Measurements from ENCODE around the gene GCSAM. TPM values are rescaled to one million over a fixed set of nuclear protein-coding genes. Genes with fewer than 3 reads are reported as not detected.

Gene GCSAM
- polyA plus RNA-seq, 1 of the 3 experiments (the other 2 are of a cell fraction), result not detected

DNA sequence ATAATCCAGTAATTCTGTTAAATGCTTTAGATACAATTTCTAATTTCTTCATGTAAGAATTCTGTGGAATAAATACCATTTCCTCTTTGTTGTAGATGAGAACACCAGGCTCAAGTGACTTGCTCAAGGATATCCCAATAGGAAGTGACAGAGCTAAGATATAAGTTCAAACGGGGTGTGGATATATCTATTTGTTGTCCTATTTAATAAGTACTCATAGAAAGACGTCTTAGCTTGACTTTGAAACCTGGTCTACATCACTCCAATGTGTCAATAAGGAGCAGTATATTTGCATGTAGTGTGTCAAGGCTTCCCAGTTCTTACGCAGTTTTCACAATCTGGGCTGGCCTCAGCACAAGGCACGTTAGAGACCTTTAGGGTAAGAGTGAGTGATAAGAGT is 4.7 kb upstream of the GCSAM start:
- no peaks in the 10 kb centered on the region for H3K36me3 ChIP-seq (replicated peaks in 1 of 2; ENCODE audit: control insufficient read depth in 1 of 2, insufficient read depth in 2 of 2, low read length in 1 of 2)
- no peaks in the 10 kb centered on the region for H3K9me2 ChIP-seq
- H3K9me3 ChIP-seq, result no peaks in the 10 kb centered on the region
- 36% methylated on average over 4 of the region's 4 CpGs for WGBS (ENCODE audit: low lambda C conversion rate)
- H4K20me1 ChIP-seq (ENCODE audit: insufficient read depth), result no peaks in the 10 kb centered on the region
- H3K4me3 ChIP-seq (ENCODE audit: low read depth in 2 of 2, low read length in 1 of 2), result no peak overlapping the region
- no peak overlapping the region for H2AFZ ChIP-seq (ENCODE audit: low read depth)
- TF ChIP-seq GATA2 (CRISPR knock-in tag; IDR thresholded peaks at IDR 0.05) (no peak), CHD2 (IDR thresholded peaks at IDR 0.05; ENCODE audit: low read length, partially characterized antibody) (no peak), YY1 (IDR thresholded peaks at IDR 0.05; ENCODE audit: low read depth) (no peak), USF2 (IDR thresholded peaks at IDR 0.05; ENCODE audit: borderline replicate concordance, low read depth, low read length) (no peak), RFX5 (IDR thresholded peaks at IDR 0.05; ENCODE audit: low read length) (no peak), NFIC (IDR thresholded peaks at IDR 0.05; ENCODE audit: borderline replicate concordance) (no peak), RAD21 (IDR thresholded peaks at IDR 0.05; ENCODE audit: low read length) (no peak), ELF1 (IDR thresholded peaks at IDR 0.05) (no peak), TCF12 (IDR thresholded peaks at IDR 0.05) (no peak), FOSL2 (IDR thresholded peaks at IDR 0.05; ENCODE audit: borderline replicate concordance, low read depth) (no peak), GABPA (IDR thresholded peaks at IDR 0.05; ENCODE audit: low read depth) (no peak), MXI1 (IDR thresholded peaks at IDR 0.05; ENCODE audit: low read depth, low read length) (no peak), JUND (IDR thresholded peaks at IDR 0.05) (no peak), RCOR1 (IDR thresholded peaks at IDR 0.05; ENCODE audit: low read length) (no peak), EP300 (IDR thresholded peaks at IDR 0.05; ENCODE audit: borderline replicate concordance in 1 of 2, low read depth in 1 of 2, low read length in 1 of 2) (no peak)
- TF ChIP-seq, protein P1, sequence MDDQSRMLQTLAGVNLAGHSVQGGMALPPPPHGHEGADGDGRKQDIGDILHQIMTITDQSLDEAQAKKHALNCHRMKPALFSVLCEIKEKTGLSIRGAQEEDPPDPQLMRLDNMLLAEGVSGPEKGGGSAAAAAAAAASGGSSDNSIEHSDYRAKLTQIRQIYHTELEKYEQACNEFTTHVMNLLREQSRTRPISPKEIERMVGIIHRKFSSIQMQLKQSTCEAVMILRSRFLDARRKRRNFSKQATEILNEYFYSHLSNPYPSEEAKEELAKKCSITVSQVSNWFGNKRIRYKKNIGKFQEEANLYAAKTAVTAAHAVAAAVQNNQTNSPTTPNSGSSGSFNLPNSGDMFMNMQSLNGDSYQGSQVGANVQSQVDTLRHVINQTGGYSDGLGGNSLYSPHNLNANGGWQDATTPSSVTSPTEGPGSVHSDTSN (IDR thresholded peaks at IDR 0.05), result no peak
- TF ChIP-seq, protein P2, sequence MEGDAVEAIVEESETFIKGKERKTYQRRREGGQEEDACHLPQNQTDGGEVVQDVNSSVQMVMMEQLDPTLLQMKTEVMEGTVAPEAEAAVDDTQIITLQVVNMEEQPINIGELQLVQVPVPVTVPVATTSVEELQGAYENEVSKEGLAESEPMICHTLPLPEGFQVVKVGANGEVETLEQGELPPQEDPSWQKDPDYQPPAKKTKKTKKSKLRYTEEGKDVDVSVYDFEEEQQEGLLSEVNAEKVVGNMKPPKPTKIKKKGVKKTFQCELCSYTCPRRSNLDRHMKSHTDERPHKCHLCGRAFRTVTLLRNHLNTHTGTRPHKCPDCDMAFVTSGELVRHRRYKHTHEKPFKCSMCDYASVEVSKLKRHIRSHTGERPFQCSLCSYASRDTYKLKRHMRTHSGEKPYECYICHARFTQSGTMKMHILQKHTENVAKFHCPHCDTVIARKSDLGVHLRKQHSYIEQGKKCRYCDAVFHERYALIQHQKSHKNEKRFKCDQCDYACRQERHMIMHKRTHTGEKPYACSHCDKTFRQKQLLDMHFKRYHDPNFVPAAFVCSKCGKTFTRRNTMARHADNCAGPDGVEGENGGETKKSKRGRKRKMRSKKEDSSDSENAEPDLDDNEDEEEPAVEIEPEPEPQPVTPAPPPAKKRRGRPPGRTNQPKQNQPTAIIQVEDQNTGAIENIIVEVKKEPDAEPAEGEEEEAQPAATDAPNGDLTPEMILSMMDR (IDR thresholded peaks at IDR 0.05), result no peak
- TF ChIP-seq, protein P3, sequence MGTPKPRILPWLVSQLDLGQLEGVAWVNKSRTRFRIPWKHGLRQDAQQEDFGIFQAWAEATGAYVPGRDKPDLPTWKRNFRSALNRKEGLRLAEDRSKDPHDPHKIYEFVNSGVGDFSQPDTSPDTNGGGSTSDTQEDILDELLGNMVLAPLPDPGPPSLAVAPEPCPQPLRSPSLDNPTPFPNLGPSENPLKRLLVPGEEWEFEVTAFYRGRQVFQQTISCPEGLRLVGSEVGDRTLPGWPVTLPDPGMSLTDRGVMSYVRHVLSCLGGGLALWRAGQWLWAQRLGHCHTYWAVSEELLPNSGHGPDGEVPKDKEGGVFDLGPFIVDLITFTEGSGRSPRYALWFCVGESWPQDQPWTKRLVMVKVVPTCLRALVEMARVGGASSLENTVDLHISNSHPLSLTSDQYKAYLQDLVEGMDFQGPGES (IDR thresholded peaks at IDR 0.05; ENCODE audit: low read depth, low read length), result no peak
- CTCF ChIA-PET, result interaction anchor here (1.2 to 3.2 kb wide), 9 partner anchors 11 to 394 kb away, joined by 3 to 10 read pairs (median 4); no protein-coding TSS in a partner anchor
- H3F3A ChIP-seq (replicated peaks; ENCODE audit: insufficient read depth), result no peaks in the 10 kb centered on the region
- H3K4me1 ChIP-seq (ENCODE audit: control insufficient read depth in 1 of 2, insufficient read depth in 2 of 2, low read depth in 1 of 2, low read length in 1 of 2), result peaks cover 0 to 4% of the 10 kb centered on the region in 2 experiments; a peak in 2 of 4 replicates
- POLR2A ChIA-PET, result no interaction called here
- H3K27ac ChIP-seq (ENCODE audit: low read depth in 2 of 2, low read length in 1 of 2), result no peak overlapping the region
- H3K27me3 ChIP-seq (ENCODE audit: insufficient read depth), result no peaks in the 10 kb centered on the region
- no peak overlapping the region for H3K9ac ChIP-seq
- no peak for DNase-seq
- no peak overlapping the region for H3K4me2 ChIP-seq
- H3K79me2 ChIP-seq (ENCODE audit: insufficient read depth), result no peaks in the 10 kb centered on the region

Data from SK-N-SH (cell line).